ENCODE results near the gene SP9.

The SP9 gene

GRCh38 chr2:174334278-174334715 lies 457 bp upstream of the SP9 start:
- Histone ChIP-seq H3K9me3 (ENCODE audit: low read length) (peaks cover 7% of the 10 kb centered on the region), H3K36me3 (ENCODE audit: insufficient read depth, low read length) (no peaks in the 10 kb centered on the region), H3K4me3 (ENCODE audit: low read depth in 1 of 2, low read length in 2 of 2) (no peak overlapping the region), H3K27ac (ENCODE audit: low read depth, low read length) (no peak overlapping the region), H3K4me1 (ENCODE audit: insufficient read depth, low read length) (peaks cover 20% of the 10 kb centered on the region), H3K27me3 (ENCODE audit: control insufficient read depth in 1 of 2, insufficient read depth in 2 of 2, low read length in 2 of 2) (peaks cover 88 to 98% of the 10 kb centered on the region in 2 donors), H3K9ac (ENCODE audit: low read length) (no peak overlapping the region)

GRCh38 chr2:174335254-174335987 lies 667 bp downstream of the SP9 start:
- peaks cover 88 to 98% of the 10 kb centered on the region in 2 donors for H3K27me3 ChIP-seq (ENCODE audit: control insufficient read depth in 1 of 2, insufficient read depth in 2 of 2, low read length in 2 of 2)
- peaks cover 25% of the 10 kb centered on the region for H3K4me1 ChIP-seq (ENCODE audit: insufficient read depth, low read length)
- H3K9ac ChIP-seq (ENCODE audit: low read length), result no peak overlapping the region
- no peaks in the 10 kb centered on the region for H3K36me3 ChIP-seq (ENCODE audit: insufficient read depth, low read length)
- H3K9me3 ChIP-seq (ENCODE audit: low read length), result no peaks in the 10 kb centered on the region
- peak overlapping the region; percentile 27 to 30 for H3K4me3 ChIP-seq (ENCODE audit: low read depth in 1 of 2, low read length in 2 of 2)
- no peak overlapping the region for H3K27ac ChIP-seq (ENCODE audit: low read depth, low read length)

- H3K9ac ChIP-seq (ENCODE audit: low read length), result no peak overlapping the region
- H3K36me3 ChIP-seq (ENCODE audit: insufficient read depth, low read length), result no peaks in the 10 kb centered on the region
- no peak overlapping the region for H3K27ac ChIP-seq (ENCODE audit: low read depth, low read length)
- peaks cover 26% of the 10 kb centered on the region for H3K4me1 ChIP-seq (ENCODE audit: insufficient read depth, low read length)
- peak overlapping the region in 1 of 2 donors; percentile 27 for H3K4me3 ChIP-seq (ENCODE audit: low read depth in 1 of 2, low read length in 2 of 2)
- H3K9me3 ChIP-seq (ENCODE audit: low read length), result no peaks in the 10 kb centered on the region
- peaks cover 88 to 98% of the 10 kb centered on the region in 2 donors for H3K27me3 ChIP-seq (ENCODE audit: control insufficient read depth in 1 of 2, insufficient read depth in 2 of 2, low read length in 2 of 2)
Observed at GRCh38 chr2:174335988-174336500, 1.3 kb downstream of the SP9 start.

- Histone ChIP-seq H3K27me3 (ENCODE audit: control insufficient read depth in 1 of 2, insufficient read depth in 2 of 2, low read length in 2 of 2) (peaks cover 88 to 98% of the 10 kb centered on the region in 2 donors), H3K4me1 (ENCODE audit: insufficient read depth, low read length) (peaks cover 31% of the 10 kb centered on the region), H3K27ac (ENCODE audit: low read depth, low read length) (no peak overlapping the region), H3K4me3 (ENCODE audit: low read depth in 1 of 2, low read length in 2 of 2) (no peak overlapping the region), H3K9ac (ENCODE audit: low read length) (no peak overlapping the region), H3K36me3 (ENCODE audit: insufficient read depth, low read length) (no peaks in the 10 kb centered on the region), H3K9me3 (ENCODE audit: low read length) (no peaks in the 10 kb centered on the region)
Observed at GRCh38 chr2:174336501-174337336, 2.0 kb downstream of the SP9 start.

- H3K4me3 ChIP-seq (ENCODE audit: low read depth in 1 of 2, low read length in 2 of 2), result no peak overlapping the region
- H3K27me3 ChIP-seq (ENCODE audit: control insufficient read depth in 1 of 2, insufficient read depth in 2 of 2, low read length in 2 of 2), result peaks cover 88 to 98% of the 10 kb centered on the region in 2 donors
- no peak overlapping the region for H3K9ac ChIP-seq (ENCODE audit: low read length)
- no peaks in the 10 kb centered on the region for H3K36me3 ChIP-seq (ENCODE audit: insufficient read depth, low read length)
- H3K4me1 ChIP-seq (ENCODE audit: insufficient read depth, low read length), result peaks cover 40% of the 10 kb centered on the region
- no peak overlapping the region for H3K27ac ChIP-seq (ENCODE audit: low read depth, low read length)
- H3K9me3 ChIP-seq (ENCODE audit: low read length), result peaks cover under 1% of the 10 kb centered on the region
Observed at GRCh38 chr2:174337337-174338146, 2.8 kb downstream of the SP9 start.

GRCh38 chr2:174338147-174338605 lies 3.4 kb downstream of the SP9 start:
- Histone ChIP-seq H3K4me1 (ENCODE audit: insufficient read depth, low read length) (peaks cover 42% of the 10 kb centered on the region), H3K9ac (ENCODE audit: low read length) (no peak overlapping the region), H3K9me3 (ENCODE audit: low read length) (peaks cover 5% of the 10 kb centered on the region), H3K4me3 (ENCODE audit: low read depth in 1 of 2, low read length in 2 of 2) (no peak overlapping the region), H3K27me3 (ENCODE audit: control insufficient read depth in 1 of 2, insufficient read depth in 2 of 2, low read length in 2 of 2) (peaks cover 88 to 98% of the 10 kb centered on the region in 2 donors), H3K27ac (ENCODE audit: low read depth, low read length) (no peak overlapping the region), H3K36me3 (ENCODE audit: insufficient read depth, low read length) (no peaks in the 10 kb centered on the region)

- Histone ChIP-seq H3K4me1 (ENCODE audit: insufficient read depth, low read length) (peaks cover 34% of the 10 kb centered on the region), H3K9ac (ENCODE audit: low read length) (no peak overlapping the region), H3K27me3 (ENCODE audit: control insufficient read depth in 1 of 2, insufficient read depth in 2 of 2, low read length in 2 of 2) (peaks cover 88 to 98% of the 10 kb centered on the region in 2 donors), H3K36me3 (ENCODE audit: insufficient read depth, low read length) (no peaks in the 10 kb centered on the region), H3K27ac (ENCODE audit: low read depth, low read length) (no peak overlapping the region), H3K4me3 (ENCODE audit: low read depth in 1 of 2, low read length in 2 of 2) (no peak overlapping the region), H3K9me3 (ENCODE audit: low read length) (peaks cover 5% of the 10 kb centered on the region)
Observed at GRCh38 chr2:174338671-174339560, 4.2 kb downstream of the SP9 start.

- Histone ChIP-seq H3K9ac (ENCODE audit: low read length) (no peak overlapping the region), H3K27me3 (ENCODE audit: control insufficient read depth in 1 of 2, insufficient read depth in 2 of 2, low read length in 2 of 2) (peaks cover 90 to 99% of the 10 kb centered on the region in 2 donors), H3K4me1 (ENCODE audit: insufficient read depth, low read length) (peaks cover 32% of the 10 kb centered on the region), H3K36me3 (ENCODE audit: insufficient read depth, low read length) (no peaks in the 10 kb centered on the region), H3K4me3 (ENCODE audit: low read depth in 1 of 2, low read length in 2 of 2) (no peak overlapping the region), H3K9me3 (ENCODE audit: low read length) (peaks cover 5% of the 10 kb centered on the region), H3K27ac (ENCODE audit: low read depth, low read length) (no peak overlapping the region)
Observed at GRCh38 chr2:174339561-174340399, 5.0 kb downstream of the SP9 start.

- Histone ChIP-seq H3K4me1 (ENCODE audit: insufficient read depth, low read length) (peaks cover 25% of the 10 kb centered on the region), H3K4me3 (ENCODE audit: low read depth in 1 of 2, low read length in 2 of 2) (no peak overlapping the region), H3K27ac (ENCODE audit: low read depth, low read length) (no peak overlapping the region), H3K27me3 (ENCODE audit: control insufficient read depth in 1 of 2, insufficient read depth in 2 of 2, low read length in 2 of 2) (peaks cover 86 to 97% of the 10 kb centered on the region in 2 donors), H3K9ac (ENCODE audit: low read length) (no peak overlapping the region), H3K9me3 (ENCODE audit: low read length) (peaks cover 5% of the 10 kb centered on the region), H3K36me3 (ENCODE audit: insufficient read depth, low read length) (no peaks in the 10 kb centered on the region)
Observed at GRCh38 chr2:174340400-174341292, 5.9 kb downstream of the SP9 start.

Data from muscle layer of colon (tissue), 2 donors.